PFSK-1 (cell line): ENCODE measurements around the gene KIF5C.

Experiments used
- FOXP2 ChIP-seq: optimal IDR thresholded peaks from 2 replicates; pipeline ENCODE3; 2011; ENCODE audit warnings: borderline replicate concordance, control low read depth, inconsistent platforms; ENCODE audit not compliant: insufficient read depth; ENCODE audit errors: extremely low read length, extremely low read depth
- POLR2AphosphoS5 ChIP-seq: IDR thresholded peaks from 2 replicates; pipeline ENCODE4 v1.6.1; 2012; ENCODE audit warnings: low read depth, mild to moderate bottlenecking, control low read depth, low read length, moderate library complexity
- SIN3A ChIP-seq: IDR thresholded peaks from 2 replicates; pipeline ENCODE4 v1.6.1; 2012; ENCODE audit warnings: mild to moderate bottlenecking, low read length, moderate library complexity, borderline replicate concordance; ENCODE audit not compliant: insufficient read depth
- TAF1 ChIP-seq: IDR thresholded peaks from 2 replicates; pipeline ENCODE4 v1.6.1; 2012; ENCODE audit warnings: low read length, control low read depth, borderline replicate concordance; ENCODE audit not compliant: insufficient read depth
- TF ChIP-seq, protein P1 (sequence below), 2 experiments: IDR thresholded peaks; 2 replicates each; pipeline versions ENCODE4 v1.6.1 to v1.8.0; 2011 to 2012; ENCODE audit warnings: low read depth in 2 of 2, low read length in 2 of 2, control low read depth in 1 of 2, inconsistent platforms in 1 of 2, mild to moderate bottlenecking in 1 of 2, moderate library complexity in 1 of 2; ENCODE audit not compliant: insufficient read depth in 1 of 2

KIF5C gene

GRCh38 chr2:148949348-148949747 is 74.3 kb downstream of the KIF5C start:
- TF ChIP-seq FOXP2 (no peak), POLR2AphosphoS5 (no peak), SIN3A (no peak), TAF1 (no peak)
- TF ChIP-seq, protein P1, sequence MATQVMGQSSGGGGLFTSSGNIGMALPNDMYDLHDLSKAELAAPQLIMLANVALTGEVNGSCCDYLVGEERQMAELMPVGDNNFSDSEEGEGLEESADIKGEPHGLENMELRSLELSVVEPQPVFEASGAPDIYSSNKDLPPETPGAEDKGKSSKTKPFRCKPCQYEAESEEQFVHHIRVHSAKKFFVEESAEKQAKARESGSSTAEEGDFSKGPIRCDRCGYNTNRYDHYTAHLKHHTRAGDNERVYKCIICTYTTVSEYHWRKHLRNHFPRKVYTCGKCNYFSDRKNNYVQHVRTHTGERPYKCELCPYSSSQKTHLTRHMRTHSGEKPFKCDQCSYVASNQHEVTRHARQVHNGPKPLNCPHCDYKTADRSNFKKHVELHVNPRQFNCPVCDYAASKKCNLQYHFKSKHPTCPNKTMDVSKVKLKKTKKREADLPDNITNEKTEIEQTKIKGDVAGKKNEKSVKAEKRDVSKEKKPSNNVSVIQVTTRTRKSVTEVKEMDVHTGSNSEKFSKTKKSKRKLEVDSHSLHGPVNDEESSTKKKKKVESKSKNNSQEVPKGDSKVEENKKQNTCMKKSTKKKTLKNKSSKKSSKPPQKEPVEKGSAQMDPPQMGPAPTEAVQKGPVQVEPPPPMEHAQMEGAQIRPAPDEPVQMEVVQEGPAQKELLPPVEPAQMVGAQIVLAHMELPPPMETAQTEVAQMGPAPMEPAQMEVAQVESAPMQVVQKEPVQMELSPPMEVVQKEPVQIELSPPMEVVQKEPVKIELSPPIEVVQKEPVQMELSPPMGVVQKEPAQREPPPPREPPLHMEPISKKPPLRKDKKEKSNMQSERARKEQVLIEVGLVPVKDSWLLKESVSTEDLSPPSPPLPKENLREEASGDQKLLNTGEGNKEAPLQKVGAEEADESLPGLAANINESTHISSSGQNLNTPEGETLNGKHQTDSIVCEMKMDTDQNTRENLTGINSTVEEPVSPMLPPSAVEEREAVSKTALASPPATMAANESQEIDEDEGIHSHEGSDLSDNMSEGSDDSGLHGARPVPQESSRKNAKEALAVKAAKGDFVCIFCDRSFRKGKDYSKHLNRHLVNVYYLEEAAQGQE (IDR thresholded peaks at IDR 0.05; ENCODE audit: insufficient read depth in 1 of 2, low read depth in 2 of 2, low read length in 2 of 2) = no peak

GRCh38 chr2:148952621-148953020 is 77.6 kb downstream of the KIF5C start:
- TF ChIP-seq FOXP2 = no peak
- no peak for TF ChIP-seq SIN3A
- TF ChIP-seq POLR2AphosphoS5 = no peak
- no peak for TF ChIP-seq TAF1
- TF ChIP-seq, protein P1 (IDR thresholded peaks at IDR 0.05; ENCODE audit: insufficient read depth in 1 of 2, low read depth in 2 of 2, low read length in 2 of 2) = no peak

- TF ChIP-seq POLR2AphosphoS5 (no peak), FOXP2 (no peak), TAF1 (no peak), SIN3A (no peak)
- TF ChIP-seq, protein P1 (IDR thresholded peaks at IDR 0.05; ENCODE audit: insufficient read depth in 1 of 2, low read depth in 2 of 2, low read length in 2 of 2) = no peak
These were observed 78.4 kb downstream of the KIF5C start for GRCh38 chr2:148953426-148953825.

GRCh38 chr2:148954536-148954935 is 79.5 kb downstream of the KIF5C start:
- TF ChIP-seq TAF1 = no peak
- no peak for TF ChIP-seq POLR2AphosphoS5
- TF ChIP-seq SIN3A = no peak
- TF ChIP-seq, protein P1 (IDR thresholded peaks at IDR 0.05; ENCODE audit: insufficient read depth in 1 of 2, low read depth in 2 of 2, low read length in 2 of 2) = no peak
- no peak for TF ChIP-seq FOXP2

GRCh38 chr2:148955798-148956197 is 80.8 kb downstream of the KIF5C start:
- TF ChIP-seq POLR2AphosphoS5 = no peak
- TF ChIP-seq SIN3A = no peak
- TF ChIP-seq, protein P1 (IDR thresholded peaks at IDR 0.05; ENCODE audit: insufficient read depth in 1 of 2, low read depth in 2 of 2, low read length in 2 of 2) = no peak
- no peak for TF ChIP-seq FOXP2
- no peak for TF ChIP-seq TAF1
